ENCODE results near the gene SPOP.

DNA sequence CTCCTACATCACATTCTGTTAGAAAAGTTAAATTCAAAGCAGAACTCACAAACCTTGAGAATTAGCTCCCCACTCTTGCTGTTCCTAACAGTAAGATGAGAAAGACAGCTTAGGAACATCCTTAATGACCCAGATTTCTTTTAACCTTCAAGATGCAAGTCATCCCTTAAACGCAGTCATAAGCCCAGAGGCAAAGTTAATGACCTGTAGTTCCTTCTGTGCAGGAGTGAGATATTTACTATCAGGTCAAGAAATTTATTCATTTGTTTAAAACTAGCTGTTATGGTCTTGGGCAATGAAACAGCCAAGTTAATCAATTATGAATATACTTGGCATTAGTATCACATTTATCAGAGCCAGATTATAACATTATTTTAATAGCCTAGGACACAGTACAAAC, 65.2 kb downstream of the SPOP start:
- TF ChIP-seq CTCF (conservative IDR thresholded peaks at IDR 0.05) (no peak), ZFX (IDR thresholded peaks at IDR 0.05) (no peak)

Measured in C4-2B (cell line).